ENCODE measurements around the gene IL17RB.

IL17RB gene

GRCh38 chr3:53844262-53845102, 1.9 kb upstream of the IL17RB start:
- H3K9me2 ChIP-seq (replicated peaks; ENCODE audit: low read depth, low read length): no peaks in the 10 kb centered on the region
- H3K4me3 ChIP-seq (ENCODE audit: low read length, poor library complexity, severe bottlenecking): no peak overlapping the region
- H3K79me2 ChIP-seq (ENCODE audit: insufficient read depth, low read length): no peaks in the 10 kb centered on the region
- no peak overlapping the region for H2AFZ ChIP-seq (ENCODE audit: low read length)
- no peaks in the 10 kb centered on the region for H4K20me1 ChIP-seq (ENCODE audit: insufficient read depth, low read length, poor library complexity, severe bottlenecking)
- H3K4me2 ChIP-seq (ENCODE audit: low read depth, low read length, poor library complexity, severe bottlenecking): no peak overlapping the region
- no peaks in the 10 kb centered on the region for H3K9me3 ChIP-seq (ENCODE audit: insufficient read depth, low read depth, low read length)
- no peaks in the 10 kb centered on the region for H3K36me3 ChIP-seq (ENCODE audit: insufficient read depth, low read length)
- TF ChIP-seq EZH2phosphoT487 (IDR thresholded peaks at IDR 0.05; ENCODE audit: borderline replicate concordance) (no peak), CTCF (conservative IDR thresholded peaks at IDR 0.05; ENCODE audit: low read length) (no peak)
- no peak overlapping the region for H3K9ac ChIP-seq (ENCODE audit: low read depth, low read length, poor library complexity, severe bottlenecking)
- no peaks in the 10 kb centered on the region for H3K27me3 ChIP-seq (ENCODE audit: insufficient read depth, low read length, poor library complexity, severe bottlenecking)
- H3F3A ChIP-seq (ENCODE audit: low read depth): no peaks in the 10 kb centered on the region
- no peaks in the 10 kb centered on the region for H3K4me1 ChIP-seq (ENCODE audit: insufficient read depth, low read length, poor library complexity, severe bottlenecking)

DNA sequence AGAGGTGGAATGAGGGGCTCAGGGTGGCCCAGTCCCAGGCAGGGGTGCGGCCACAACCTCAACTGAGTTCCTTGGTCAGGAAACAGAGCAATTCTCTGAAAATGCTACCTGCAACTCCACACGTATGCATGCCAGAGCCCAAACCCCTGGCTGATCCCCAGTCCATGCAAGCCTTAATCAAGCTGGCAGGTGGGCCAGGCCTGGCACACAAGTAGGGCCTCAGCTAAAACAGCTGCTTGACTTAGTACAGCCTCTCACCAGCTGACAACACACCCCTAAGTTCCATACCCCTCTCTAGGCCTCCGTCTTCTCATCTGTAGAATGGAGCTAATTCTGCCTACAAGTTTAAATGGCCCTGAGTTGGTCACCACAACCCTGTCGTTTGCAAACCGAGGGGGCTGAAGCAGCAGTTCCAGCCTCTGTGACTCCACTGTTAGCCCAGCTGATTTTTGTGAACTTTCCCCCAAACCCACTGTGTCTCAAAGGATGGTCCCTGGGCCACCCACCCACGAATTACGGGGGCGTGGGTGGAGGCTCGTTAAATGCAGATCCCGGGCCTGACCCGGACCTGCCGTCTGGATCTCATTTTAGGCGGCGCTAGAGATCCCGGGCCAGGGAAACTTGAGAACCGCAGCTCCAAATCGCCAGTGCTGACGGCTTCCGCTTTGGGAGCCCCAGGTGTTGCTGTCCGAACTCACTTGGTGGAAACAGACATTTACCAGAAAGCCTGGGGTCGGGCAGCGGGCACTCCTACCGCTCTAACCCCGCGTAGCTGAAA, 1.1 kb upstream of the IL17RB start:
- TF ChIP-seq EZH2phosphoT487 (IDR thresholded peaks at IDR 0.05; ENCODE audit: borderline replicate concordance): no peak
- no peak for TF ChIP-seq CTCF (conservative IDR thresholded peaks at IDR 0.05; ENCODE audit: low read length)
- no peaks in the 10 kb centered on the region for H3F3A ChIP-seq (ENCODE audit: low read depth)
- H3K27me3 ChIP-seq (ENCODE audit: insufficient read depth, low read length, poor library complexity, severe bottlenecking): no peaks in the 10 kb centered on the region
- H3K4me2 ChIP-seq (ENCODE audit: low read depth, low read length, poor library complexity, severe bottlenecking): no peak overlapping the region
- no peaks in the 10 kb centered on the region for H3K9me3 ChIP-seq (ENCODE audit: insufficient read depth, low read depth, low read length)
- H3K36me3 ChIP-seq (ENCODE audit: insufficient read depth, low read length): no peaks in the 10 kb centered on the region
- H3K4me3 ChIP-seq (ENCODE audit: low read length, poor library complexity, severe bottlenecking): no peak overlapping the region
- H3K79me2 ChIP-seq (ENCODE audit: insufficient read depth, low read length): no peaks in the 10 kb centered on the region
- no peaks in the 10 kb centered on the region for H4K20me1 ChIP-seq (ENCODE audit: insufficient read depth, low read length, poor library complexity, severe bottlenecking)
- H3K9me2 ChIP-seq (replicated peaks; ENCODE audit: low read depth, low read length): no peaks in the 10 kb centered on the region
- H2AFZ ChIP-seq (ENCODE audit: low read length): no peak overlapping the region
- no peak overlapping the region for H3K9ac ChIP-seq (ENCODE audit: low read depth, low read length, poor library complexity, severe bottlenecking)
- H3K4me1 ChIP-seq (ENCODE audit: insufficient read depth, low read length, poor library complexity, severe bottlenecking): no peaks in the 10 kb centered on the region

DNA sequence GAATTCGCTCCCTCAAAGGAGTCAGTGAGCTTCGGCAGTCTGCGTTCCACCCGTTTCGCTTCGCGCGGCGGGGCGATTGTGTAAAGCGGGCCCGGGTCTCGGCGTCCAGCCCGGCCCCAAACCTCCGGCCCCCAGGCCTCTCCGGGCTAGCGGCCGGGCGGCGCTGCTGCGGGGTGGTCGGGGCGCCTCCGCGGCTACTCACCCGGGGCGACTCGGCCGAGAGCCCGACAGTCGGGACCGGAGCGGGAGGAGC, 561 bp upstream of the IL17RB start:
- H3K4me1 ChIP-seq (ENCODE audit: insufficient read depth, low read length, poor library complexity, severe bottlenecking): no peaks in the 10 kb centered on the region
- no peaks in the 10 kb centered on the region for H3F3A ChIP-seq (ENCODE audit: low read depth)
- H3K27me3 ChIP-seq (ENCODE audit: insufficient read depth, low read length, poor library complexity, severe bottlenecking): no peaks in the 10 kb centered on the region
- H3K9ac ChIP-seq (ENCODE audit: low read depth, low read length, poor library complexity, severe bottlenecking): no peak overlapping the region
- H3K79me2 ChIP-seq (ENCODE audit: insufficient read depth, low read length): no peaks in the 10 kb centered on the region
- H4K20me1 ChIP-seq (ENCODE audit: insufficient read depth, low read length, poor library complexity, severe bottlenecking): no peaks in the 10 kb centered on the region
- H3K4me3 ChIP-seq (ENCODE audit: low read length, poor library complexity, severe bottlenecking): no peak overlapping the region
- no peak overlapping the region for H3K4me2 ChIP-seq (ENCODE audit: low read depth, low read length, poor library complexity, severe bottlenecking)
- no peaks in the 10 kb centered on the region for H3K36me3 ChIP-seq (ENCODE audit: insufficient read depth, low read length)
- H2AFZ ChIP-seq (ENCODE audit: low read length): no peak overlapping the region
- H3K9me2 ChIP-seq (replicated peaks; ENCODE audit: low read depth, low read length): no peaks in the 10 kb centered on the region
- H3K9me3 ChIP-seq (ENCODE audit: insufficient read depth, low read depth, low read length): no peaks in the 10 kb centered on the region
- TF ChIP-seq EZH2phosphoT487 (IDR thresholded peaks at IDR 0.05; ENCODE audit: borderline replicate concordance): no peak
- no peak for TF ChIP-seq CTCF (conservative IDR thresholded peaks at IDR 0.05; ENCODE audit: low read length)
